Measurements from ENCODE around the gene ERVFRD-1.
A peak's percentile ranks its signal among the peaks of the same experiment; 100 is the strongest.

The ERVFRD-1 gene

DNA sequence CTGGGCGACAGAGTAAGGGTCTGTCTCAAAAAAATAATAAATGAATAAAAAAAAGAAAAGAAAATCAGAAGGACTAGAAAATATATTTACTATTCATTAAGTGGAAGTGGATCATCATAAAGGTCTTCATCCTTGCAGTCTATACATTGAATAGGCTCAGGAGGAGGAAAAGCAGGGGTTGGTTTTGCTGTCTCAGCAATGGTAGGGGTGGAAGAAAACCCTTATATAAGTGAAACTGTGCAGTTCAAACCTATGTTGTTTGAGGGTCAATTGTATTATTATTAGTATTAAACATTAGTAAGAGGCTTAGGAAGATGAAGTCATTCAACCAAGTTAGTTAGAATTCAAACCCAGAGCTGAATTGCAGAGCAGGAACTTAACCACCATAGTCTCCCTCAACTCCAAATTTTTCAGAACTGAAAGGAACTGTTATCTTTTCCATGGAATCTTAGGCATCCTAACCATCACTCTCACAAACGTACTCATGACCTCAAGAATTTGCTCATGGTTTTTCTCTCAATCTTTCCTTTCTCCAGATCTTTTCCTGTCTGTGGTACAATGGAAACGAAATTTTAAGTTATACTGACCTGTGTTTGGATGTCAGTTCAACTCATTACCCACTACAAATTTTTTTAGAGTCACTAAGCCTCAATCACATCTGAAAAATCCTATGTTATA, 25.6 kb downstream of the ERVFRD-1 start:
- DNase-seq = peak; percentile 63

DNA sequence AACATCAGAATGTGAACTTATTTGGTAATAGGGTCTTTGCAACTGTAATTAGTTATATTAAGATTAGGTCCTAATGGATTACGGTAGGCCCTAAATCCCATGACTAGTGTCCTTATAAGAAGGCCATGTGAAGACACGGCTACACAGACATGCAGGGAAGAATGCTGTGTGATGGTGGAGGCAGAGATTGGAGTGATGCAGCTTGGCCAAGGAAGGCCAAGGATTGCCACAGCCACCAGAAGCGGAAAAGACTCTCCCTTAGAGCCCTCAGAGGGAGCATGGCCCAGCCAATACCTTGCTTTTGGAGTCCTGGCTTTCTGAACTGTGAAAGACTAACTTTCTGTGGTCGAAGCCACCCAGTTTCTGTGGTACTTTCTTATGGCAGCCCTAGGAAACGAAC, 27.6 kb downstream of the ERVFRD-1 start:
- no peak for DNase-seq

DNA sequence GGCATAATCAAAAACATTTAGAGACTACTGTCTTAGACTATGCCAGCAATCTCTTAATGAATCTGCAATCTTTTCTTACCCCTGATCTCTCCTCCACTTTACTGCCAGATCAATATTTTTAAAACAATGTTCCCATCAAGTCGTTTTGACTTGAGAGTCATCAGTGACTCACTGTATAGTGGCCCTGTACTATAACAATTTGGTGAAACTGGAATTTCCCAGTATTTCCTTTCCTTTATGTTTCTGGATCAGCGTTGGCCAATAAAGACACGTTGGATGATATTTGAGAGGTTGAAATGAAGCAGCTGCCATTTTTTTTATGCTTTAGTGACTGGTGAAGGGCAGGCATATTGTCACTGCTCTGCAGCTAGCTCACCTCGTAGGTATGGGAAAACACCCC, 28.0 kb downstream of the ERVFRD-1 start:
- no peak for DNase-seq

DNA sequence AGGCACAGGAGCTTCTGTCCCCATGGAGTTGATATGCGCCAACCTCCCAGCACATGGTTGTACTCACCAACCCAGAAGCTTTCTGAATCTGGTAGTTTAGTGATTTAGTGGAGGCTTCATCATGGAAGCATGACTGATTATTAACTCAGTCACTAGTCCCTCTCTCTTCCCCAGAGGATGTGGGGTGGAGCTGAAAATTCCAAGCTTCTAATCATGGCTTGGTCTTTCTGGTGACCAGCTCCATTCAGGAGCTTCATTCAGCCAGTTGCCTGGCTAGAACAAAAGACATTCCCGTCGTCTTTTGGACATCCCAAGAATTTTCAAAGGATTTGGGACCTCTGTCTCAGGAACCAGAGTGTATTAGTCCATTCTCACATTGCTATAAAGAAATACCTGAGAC, 31.2 kb downstream of the ERVFRD-1 start:
- no peak for DNase-seq

DNA sequence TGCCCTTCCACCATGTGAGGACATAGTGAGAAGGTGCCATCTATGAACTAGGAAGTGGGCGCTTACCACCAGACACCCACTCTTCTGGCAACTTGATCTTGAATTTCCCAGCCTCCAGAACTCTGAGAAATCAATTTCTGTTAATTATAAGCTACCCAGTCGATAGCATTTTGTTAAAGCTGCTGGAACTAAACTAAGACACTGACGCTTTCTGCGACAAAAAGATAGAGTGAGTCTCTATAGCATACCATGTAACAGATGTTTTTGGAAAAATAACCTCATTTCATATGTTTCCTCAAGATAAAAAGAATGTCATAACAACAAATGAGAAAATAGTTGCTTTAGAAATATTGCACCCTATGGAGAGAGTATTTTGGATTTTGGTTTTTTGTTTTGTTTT, 33.3 kb downstream of the ERVFRD-1 start:
- no peak for DNase-seq

DNA sequence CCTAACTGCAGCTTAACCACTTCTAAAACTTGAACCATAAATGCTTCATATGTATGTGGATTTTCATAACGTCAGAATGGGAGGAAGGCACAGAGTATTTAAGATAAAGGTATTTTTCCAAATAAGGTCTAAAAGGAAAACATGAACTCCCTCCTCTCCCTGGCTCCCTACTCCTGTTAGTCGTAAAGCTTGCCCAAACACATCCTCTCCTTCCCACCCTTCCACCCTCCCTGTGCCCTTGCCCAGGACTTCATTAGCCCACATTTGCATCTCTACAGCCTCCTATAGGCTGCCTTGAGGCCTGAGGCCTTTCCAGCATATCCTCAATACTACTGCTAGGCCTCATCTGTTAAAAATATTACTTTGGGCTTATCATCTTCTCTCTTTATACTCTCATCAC, 35.0 kb downstream of the ERVFRD-1 start:
- no peak for DNase-seq

DNA sequence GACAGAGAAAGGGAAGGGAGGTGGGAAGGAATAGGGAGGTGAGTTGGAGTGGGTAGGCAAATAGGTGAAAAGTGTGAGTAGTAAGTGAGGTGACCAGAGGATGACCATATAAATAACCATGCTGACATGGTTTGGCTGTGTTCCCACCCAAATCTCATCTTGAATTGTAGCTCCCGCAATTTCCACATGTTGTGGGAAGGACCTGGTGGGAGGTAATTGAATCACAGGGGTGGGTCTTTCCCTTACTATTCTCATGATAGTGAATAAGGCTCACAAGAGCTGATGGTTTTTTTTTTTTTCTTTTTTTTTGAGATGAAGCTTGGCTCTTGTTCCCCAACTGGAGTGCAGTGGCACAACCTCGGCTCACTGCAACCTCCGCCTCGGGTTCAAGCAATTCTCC, 39.4 kb downstream of the ERVFRD-1 start:
- no peak for DNase-seq

DNA sequence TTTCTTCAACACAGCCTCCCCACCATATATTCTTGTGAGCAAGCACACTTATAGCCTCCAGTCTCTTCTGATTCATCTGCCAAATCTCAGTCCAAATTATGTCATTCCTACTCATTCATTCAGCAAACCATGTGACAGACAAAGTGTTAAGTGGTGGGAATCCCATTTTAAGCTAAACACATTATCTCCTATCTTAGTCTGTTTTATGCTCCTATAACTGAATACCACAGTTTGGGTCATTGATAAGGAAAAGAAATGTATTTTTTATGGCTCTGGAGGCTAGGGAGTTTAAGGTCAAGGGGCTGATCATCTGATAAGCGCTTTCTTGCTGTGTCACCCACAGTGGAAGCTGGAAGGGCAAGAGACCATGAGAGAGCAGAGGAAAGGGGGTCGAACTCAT, 41.8 kb downstream of the ERVFRD-1 start:
- DNase-seq = no peak

DNA sequence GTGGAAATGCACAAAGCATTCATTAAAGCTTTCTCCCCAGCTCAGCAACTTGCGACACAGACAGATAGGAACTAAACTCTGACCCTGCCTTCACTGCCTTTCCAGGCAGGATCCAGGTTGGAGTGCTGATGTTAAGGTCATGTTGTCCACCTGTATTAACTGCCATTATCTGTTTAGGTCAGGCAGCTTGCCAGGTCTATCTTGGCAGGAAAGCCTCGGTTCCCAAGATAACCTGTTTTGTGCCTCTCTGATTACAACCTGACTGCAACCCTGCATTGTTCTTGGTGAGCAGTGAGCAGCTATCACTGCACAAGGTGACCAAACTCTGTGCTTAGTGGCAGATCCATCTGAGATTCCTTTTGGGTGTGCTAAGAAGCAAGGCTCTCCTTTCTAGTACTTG, 44.2 kb downstream of the ERVFRD-1 start:
- no peak for DNase-seq

DNA sequence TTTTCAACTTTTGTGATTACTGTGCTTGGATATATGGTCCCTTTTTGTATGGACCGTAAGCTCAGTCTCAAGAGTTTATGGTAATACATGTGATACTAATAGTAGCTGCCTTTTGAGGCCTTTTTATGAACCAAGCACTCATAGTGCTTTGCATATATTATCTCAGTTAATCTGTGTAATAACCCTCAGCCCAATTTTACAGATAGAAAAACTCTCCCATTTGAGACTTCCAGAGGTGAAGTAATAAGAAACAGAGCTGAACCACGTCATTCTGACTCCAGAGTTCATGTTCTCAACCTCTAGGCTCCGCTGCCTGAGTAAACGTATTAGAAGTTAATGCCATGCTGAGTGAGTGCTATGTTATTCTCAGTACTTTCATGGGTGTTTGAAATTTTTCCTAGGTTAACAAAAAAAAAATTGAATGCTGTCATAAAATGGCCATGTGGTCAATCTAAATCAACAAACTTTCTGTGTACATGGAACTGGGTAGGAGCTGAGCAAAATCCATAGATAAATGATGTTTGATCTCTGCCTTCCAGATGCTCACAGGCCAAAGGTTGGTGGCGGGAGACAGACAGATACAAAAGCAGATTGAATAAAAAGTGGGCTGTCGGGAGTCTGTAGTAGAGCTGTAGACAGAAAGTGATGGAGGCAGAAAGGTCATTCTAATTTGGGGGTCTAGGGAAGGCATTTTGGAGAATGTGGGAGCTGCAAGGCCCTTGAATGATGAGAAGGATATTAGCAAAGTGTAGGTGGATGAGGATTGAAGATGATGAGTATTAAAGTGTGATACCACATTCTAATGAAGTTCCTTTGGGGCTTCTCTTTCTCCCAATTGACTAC, 44.8 kb downstream of the ERVFRD-1 start:
- no peak for DNase-seq

DNA sequence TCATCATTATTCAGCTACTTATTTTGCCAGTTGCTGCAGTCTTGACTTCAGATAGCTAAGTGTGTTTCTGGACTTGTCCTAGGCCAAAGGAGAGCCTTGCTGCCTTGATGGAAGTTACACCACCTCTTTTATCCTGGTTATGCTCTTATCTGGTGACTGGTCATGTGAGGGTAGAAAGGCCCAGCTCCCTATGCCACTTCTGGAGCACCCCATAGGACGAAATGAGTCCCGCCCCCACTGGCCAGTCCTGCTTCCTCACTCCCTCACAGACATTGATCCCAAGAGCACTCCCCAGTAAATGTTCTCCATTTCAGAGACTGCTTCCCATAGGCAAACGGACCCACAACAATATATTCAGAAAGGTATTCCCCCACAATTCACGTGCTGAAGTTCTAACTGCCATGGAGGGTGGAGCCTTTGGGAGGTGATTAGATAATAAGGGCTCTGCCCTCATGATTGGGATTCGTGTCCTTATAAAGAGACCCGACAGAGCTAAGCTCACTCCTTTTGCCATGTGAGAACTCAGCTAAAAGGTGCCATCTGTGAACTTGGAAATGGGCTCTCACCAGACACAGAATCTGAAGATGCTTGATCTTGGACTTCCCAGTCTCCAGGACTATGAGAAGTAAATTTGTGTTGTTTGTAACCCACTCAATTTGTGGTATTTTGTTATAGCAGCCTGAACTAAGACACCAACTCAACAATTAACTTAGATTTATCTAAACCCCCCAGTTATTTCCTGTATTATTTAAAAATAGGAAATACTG, 45.9 kb downstream of the ERVFRD-1 start:
- no peak for DNase-seq

DNA sequence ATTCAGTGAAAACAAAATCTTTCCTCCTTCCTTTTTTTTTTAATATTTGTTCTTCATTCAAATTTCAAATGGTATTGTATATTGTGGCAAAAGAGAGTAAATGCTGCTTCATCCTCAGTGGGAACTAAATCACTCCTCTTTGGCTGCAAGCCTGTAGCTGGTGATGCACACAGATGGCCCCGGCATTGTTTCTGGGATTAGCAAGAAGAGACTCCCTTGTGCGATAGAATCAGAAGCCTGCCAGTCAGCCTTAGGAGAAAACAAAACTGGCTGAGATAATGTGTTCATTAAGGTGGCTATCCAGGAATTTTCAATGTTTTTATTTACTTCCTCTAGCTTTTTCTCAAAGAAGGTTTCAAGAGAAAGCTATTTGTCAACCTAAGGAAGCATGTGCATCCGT, 46.7 kb downstream of the ERVFRD-1 start:
- DNase-seq = no peak

DNA sequence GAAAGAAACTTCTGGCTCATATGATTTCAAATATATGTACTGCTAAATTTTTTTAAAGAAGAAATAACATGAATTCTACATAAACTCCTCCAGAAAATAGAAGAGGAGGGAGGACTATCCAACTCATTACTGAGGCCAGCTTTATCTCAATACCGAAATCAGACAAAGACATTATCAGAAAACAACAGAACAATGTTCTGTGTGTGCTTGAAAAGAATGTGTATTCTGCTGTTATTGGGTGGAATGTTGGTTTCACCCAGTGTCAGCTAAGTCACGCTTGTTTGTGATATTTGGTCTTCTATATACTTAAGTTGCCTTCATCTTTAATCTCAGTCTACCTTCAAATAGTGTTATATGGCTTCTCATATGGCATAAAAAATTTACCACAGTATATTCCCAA, 48.8 kb downstream of the ERVFRD-1 start:
- DNase-seq = no peak

DNA sequence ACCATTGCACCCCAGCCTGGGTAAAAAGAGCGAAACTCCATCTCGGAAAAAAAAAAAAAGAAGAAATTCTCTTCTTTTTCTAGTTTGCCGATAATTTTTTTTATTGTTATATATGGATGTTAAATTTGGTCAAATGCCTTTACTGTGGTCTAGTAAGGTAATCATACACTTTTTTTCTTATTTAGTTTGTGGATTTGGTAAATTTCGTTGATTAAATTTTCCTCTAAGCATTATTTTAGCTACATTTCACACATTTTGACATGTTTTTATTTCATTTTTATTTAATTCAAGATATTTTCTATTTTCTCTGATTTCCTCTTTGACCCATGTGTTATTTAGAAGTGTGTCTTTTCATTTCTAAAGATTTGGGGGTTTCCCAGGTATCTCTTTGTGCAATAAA, 49.4 kb downstream of the ERVFRD-1 start:
- no peak for DNase-seq

DNA sequence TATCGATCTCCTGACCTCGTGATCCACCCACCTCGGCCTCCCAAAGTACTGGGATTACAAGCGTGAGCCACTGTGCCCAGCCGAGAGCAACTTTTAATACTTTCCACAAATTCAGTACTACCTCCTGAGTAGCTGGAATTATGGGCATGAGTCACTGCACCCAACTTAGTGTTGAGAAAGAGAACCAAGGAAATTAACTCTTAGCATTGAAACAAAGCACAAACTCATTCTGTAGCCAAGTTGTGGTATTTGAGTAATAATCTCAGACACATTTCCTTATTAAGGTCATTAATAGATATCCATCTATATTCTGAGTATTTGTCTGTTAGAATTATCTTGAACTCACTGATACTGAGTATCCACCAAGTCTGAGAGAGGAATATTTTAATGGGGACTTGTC, 53.1 kb downstream of the ERVFRD-1 start:
- no peak for DNase-seq

DNA sequence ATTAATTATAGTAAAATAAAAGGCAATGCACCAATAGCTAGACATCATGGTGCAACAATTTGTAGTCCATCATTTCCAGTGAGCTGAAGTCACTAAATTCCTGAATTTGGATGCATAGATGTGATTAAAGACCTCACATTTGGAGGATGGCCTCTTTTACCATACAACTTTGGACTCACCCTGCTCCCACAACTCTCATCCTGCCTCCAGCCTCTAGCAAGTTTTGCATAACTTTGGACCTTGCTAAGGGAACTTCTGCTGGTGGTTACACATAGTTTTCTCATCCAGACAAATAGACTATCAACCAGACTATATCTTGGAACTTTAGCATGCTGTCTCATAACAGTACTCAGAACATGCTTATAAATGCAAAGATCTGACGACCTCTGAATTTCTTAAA, 54.7 kb downstream of the ERVFRD-1 start:
- DNase-seq = no peak

DNA sequence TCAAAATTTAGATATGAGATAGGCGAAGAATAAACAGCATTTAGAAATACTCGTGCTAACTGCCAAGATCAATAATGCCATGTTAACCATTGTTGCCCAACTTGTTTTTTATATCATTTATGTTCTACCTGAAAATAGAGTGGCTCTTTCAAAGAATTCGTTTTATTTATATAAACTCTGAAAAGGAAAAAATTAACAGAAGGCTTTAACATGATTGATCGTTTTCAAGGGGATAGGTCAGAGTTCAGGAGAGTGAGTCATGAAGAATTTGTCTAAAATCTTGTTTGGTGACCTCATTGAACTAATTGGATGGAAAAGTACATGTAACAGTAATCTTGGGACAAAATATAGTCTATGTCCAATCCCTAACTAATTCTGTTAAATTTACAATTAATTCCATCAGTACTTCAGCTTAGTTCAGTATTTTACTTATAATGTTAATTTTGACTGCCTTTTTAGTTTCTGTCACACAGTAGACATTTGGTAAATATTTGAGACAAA, 56.3 kb downstream of the ERVFRD-1 start:
- no peak for DNase-seq

DNA sequence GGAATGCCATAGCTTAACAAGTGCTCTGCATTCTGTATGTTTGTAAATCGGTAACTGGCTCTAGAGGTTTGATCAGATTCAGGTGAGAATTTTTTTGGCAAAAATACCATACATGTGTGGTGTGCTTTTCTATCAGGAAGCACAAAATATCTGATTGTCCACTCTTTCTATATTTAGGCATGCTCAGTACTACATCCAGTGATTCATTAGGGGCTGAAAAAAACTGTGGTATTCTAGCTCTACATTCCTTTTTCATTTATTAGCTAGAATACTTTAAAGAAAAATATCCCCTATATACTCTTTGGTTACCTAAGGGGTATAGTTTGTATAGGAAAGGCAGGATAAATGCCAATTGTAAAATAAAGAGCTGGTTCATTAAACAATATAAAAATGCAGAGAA, 56.8 kb downstream of the ERVFRD-1 start:
- no peak for DNase-seq

DNA sequence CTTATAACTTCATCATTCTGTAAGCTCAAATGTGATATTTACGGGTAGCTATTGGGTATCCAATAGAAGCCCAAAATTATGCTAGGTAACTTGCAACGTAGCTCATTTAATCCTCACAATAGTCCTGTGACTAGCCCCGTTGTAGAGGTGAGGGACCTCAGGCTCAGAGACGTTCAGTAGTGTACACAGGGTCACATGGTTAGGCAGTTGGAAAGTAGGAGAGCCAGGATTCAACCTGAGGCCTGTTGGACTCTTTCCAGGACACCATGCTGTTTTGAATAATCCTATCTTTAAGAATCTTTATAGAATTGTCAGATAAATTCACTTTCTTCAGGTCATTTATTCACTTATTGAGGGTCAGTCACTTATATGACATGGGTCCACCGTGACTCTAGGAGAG, 58.2 kb downstream of the ERVFRD-1 start:
- no peak for DNase-seq
